Measurements from ENCODE around the gene FUT1. TPM values are rescaled to one million over a fixed set of nuclear protein-coding genes. Genes with fewer than 3 reads are reported as not detected.

Gene FUT1
- total and polyA plus RNA-seq, 10 of the 15 experiments (the other 5 are each of a cell fraction or from before 2014, with no cell fraction given), result 0.01 TPM; not detected in 9

DNA sequence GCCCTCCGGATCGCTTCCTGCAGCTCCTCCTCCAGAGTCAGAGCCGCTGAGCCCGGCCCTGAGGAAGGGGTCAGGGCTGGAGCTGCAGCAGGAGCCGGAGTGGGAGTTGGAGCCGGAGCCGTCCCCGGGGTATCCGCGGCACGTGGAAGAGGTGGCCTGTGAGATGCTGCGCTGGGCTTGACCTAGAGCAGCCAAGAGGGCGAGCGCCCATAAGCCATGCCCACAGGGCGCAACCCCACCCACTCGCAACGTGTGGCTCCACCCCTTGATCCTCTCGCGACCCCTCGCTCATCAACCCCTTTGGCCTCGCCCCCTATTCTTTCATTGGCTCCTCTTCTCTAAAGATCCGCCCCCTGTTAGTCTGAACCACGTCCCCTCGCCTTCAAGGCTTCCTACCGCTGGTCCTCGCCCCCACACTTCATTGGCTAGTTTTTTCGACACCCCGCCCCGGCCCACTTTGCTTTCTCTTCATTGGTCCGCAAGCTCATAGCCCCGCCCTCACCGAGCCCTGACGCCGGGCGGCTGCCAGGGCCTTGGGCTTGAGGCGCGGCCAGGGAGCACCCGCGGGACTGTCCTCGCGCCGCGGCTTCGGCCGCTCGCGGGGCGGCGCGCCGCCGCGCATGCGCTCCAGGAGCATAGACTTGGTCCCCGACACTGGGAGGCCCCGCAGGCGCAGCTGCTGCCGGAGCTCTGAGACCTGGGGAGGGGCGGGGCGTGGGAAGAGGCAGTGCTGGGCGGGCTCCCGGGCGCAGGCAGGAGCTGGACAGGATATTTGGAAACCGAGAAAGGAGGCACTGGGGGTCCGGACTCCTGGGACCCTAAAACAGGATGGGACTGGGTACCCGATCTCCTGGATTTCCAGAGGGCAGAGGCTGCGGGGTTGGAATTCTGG is 38.3 kb downstream of the FUT1 start (continued):
- TF ChIP-seq EED (IDR thresholded peaks at IDR 0.05; ENCODE audit: low read depth) (0 out of 2 replicates have a peak, but pooled peaks have one; percentile 18), TCF12 (IDR thresholded peaks at IDR 0.05; ENCODE audit: low read depth, low read length) (peak; percentile 70), HDAC6 (IDR thresholded peaks at IDR 0.05; ENCODE audit: unreplicated experiment) (no peak), GATAD2B (conservative IDR thresholded peaks at IDR 0.05; ENCODE audit: low read depth) (no peak; the same call in 1 of the 2 replicates), SP1 (IDR thresholded peaks at IDR 0.05; ENCODE audit: low read depth, low read length) (peak; percentile 84), PAX8 (IDR thresholded peaks at IDR 0.05) (no peak), EGR1 (IDR thresholded peaks at IDR 0.05; ENCODE audit: borderline replicate concordance in 1 of 2, low read depth in 2 of 2, low read length in 2 of 2) (0 out of 3 replicates have a peak, but pooled peaks of 1 of the 2 experiments have one; percentile 6), MEF2A (IDR thresholded peaks at IDR 0.05; ENCODE audit: insufficient read depth, low read depth, low read length) (no peak), NR2F1 (conservative IDR thresholded peaks at IDR 0.05) (peak; percentile 84), RFX5 (IDR thresholded peaks at IDR 0.05; ENCODE audit: low read depth, low read length) (peak; percentile 63; the same call in 1 of the 2 replicates), ZNF207 (IDR thresholded peaks at IDR 0.05; ENCODE audit: borderline replicate concordance) (0 out of 2 replicates have a peak, but pooled peaks have one; percentile 27), SRF (IDR thresholded peaks at IDR 0.05; ENCODE audit: low read depth in 2 of 2, low read length in 2 of 2) (no peak)
- TF ChIP-seq, protein P1, sequence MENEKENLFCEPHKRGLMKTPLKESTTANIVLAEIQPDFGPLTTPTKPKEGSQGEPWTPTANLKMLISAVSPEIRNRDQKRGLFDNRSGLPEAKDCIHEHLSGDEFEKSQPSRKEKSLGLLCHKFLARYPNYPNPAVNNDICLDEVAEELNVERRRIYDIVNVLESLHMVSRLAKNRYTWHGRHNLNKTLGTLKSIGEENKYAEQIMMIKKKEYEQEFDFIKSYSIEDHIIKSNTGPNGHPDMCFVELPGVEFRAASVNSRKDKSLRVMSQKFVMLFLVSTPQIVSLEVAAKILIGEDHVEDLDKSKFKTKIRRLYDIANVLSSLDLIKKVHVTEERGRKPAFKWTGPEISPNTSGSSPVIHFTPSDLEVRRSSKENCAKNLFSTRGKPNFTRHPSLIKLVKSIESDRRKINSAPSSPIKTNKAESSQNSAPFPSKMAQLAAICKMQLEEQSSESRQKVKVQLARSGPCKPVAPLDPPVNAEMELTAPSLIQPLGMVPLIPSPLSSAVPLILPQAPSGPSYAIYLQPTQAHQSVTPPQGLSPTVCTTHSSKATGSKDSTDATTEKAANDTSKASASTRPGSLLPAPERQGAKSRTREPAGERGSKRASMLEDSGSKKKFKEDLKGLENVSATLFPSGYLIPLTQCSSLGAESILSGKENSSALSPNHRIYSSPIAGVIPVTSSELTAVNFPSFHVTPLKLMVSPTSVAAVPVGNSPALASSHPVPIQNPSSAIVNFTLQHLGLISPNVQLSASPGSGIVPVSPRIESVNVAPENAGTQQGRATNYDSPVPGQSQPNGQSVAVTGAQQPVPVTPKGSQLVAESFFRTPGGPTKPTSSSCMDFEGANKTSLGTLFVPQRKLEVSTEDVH (IDR thresholded peaks at IDR 0.05; ENCODE audit: low read depth, partially characterized antibody), result no peak
- TF ChIP-seq, protein P2, sequence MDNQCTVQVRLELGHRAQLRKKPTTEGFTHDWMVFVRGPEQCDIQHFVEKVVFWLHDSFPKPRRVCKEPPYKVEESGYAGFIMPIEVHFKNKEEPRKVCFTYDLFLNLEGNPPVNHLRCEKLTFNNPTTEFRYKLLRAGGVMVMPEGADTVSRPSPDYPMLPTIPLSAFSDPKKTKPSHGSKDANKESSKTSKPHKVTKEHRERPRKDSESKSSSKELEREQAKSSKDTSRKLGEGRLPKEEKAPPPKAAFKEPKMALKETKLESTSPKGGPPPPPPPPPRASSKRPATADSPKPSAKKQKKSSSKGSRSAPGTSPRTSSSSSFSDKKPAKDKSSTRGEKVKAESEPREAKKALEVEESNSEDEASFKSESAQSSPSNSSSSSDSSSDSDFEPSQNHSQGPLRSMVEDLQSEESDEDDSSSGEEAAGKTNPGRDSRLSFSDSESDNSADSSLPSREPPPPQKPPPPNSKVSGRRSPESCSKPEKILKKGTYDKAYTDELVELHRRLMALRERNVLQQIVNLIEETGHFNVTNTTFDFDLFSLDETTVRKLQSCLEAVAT (IDR thresholded peaks at IDR 0.05), result 0 out of 2 replicates have a peak, but pooled peaks have one; percentile 14
- TF ChIP-seq, protein P3, sequence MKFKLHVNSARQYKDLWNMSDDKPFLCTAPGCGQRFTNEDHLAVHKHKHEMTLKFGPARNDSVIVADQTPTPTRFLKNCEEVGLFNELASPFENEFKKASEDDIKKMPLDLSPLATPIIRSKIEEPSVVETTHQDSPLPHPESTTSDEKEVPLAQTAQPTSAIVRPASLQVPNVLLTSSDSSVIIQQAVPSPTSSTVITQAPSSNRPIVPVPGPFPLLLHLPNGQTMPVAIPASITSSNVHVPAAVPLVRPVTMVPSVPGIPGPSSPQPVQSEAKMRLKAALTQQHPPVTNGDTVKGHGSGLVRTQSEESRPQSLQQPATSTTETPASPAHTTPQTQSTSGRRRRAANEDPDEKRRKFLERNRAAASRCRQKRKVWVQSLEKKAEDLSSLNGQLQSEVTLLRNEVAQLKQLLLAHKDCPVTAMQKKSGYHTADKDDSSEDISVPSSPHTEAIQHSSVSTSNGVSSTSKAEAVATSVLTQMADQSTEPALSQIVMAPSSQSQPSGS (IDR thresholded peaks at IDR 0.05; ENCODE audit: low read length), result no peak

Measured in GM12878 (cell line).